ENCODE data around the gene OXLD1. TPM values are rescaled to one million over a fixed set of nuclear protein-coding genes. Genes with fewer than 3 reads are reported as not detected.

Gene OXLD1
- total RNA-seq, 1 donor from 2014 or later: 24.7 TPM

DNA sequence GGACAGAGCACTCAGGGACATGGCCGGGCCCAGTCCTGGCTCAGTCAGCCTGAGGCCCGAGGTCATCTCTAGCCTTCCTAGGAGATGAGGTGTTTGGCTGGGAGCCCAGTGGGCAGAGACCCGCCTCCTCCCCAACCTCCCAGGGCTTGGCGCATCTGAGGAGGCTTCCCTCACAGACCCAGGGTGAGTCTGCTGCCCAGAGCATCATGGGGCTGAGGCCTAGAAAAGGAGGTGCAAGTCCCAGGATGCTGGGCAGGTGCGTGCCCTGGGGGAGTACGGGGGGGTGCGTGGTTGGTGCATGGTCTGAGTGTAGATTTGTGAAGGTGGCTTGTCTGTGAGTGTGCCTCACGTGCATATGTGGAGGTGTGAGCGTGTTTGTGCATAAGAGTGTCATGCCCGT, 14.7 kb downstream of the OXLD1 start:
- no peak for DNase-seq
- Mint-ChIP-seq H3K4me1 (ENCODE audit: low read depth, unreplicated experiment) (peaks cover 2% of the 10 kb centered on the region), H3K27ac (ENCODE audit: unreplicated experiment) (no peak overlapping the region), H3K9me3 (ENCODE audit: unreplicated experiment) (peaks cover 5% of the 10 kb centered on the region), H3K4me3 (ENCODE audit: unreplicated experiment) (no peak overlapping the region), H3K27me3 (ENCODE audit: unreplicated experiment) (peaks cover 17% of the 10 kb centered on the region), H3K36me3 (ENCODE audit: unreplicated experiment) (no peaks in the 10 kb centered on the region)
- TF ChIP-seq, protein P1, sequence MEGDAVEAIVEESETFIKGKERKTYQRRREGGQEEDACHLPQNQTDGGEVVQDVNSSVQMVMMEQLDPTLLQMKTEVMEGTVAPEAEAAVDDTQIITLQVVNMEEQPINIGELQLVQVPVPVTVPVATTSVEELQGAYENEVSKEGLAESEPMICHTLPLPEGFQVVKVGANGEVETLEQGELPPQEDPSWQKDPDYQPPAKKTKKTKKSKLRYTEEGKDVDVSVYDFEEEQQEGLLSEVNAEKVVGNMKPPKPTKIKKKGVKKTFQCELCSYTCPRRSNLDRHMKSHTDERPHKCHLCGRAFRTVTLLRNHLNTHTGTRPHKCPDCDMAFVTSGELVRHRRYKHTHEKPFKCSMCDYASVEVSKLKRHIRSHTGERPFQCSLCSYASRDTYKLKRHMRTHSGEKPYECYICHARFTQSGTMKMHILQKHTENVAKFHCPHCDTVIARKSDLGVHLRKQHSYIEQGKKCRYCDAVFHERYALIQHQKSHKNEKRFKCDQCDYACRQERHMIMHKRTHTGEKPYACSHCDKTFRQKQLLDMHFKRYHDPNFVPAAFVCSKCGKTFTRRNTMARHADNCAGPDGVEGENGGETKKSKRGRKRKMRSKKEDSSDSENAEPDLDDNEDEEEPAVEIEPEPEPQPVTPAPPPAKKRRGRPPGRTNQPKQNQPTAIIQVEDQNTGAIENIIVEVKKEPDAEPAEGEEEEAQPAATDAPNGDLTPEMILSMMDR (IDR thresholded peaks at IDR 0.05; ENCODE audit: partially characterized antibody, unreplicated experiment): no peak

DNA sequence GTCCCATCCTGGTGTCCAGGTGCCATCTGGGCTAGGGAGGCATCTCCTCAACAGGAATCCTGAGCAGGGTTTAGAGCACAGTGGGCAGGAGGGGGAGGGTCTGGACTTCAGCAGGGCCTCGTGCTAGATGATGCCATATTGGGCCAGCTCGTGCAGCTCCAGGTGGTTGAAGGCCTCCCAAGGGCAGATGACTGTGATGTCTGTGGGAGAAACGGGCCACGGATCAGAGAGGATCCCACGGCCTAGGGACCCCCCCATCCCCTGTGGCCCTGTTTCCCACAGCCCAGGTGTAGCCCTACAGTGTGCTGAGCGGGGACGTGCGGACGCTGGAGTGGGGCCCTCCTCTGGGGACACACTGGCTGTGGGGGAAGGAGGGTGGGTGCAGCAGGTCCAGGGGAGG, 15.5 kb downstream of the OXLD1 start:
- TF ChIP-seq, protein P1 (IDR thresholded peaks at IDR 0.05; ENCODE audit: partially characterized antibody, unreplicated experiment): no peak

DNA sequence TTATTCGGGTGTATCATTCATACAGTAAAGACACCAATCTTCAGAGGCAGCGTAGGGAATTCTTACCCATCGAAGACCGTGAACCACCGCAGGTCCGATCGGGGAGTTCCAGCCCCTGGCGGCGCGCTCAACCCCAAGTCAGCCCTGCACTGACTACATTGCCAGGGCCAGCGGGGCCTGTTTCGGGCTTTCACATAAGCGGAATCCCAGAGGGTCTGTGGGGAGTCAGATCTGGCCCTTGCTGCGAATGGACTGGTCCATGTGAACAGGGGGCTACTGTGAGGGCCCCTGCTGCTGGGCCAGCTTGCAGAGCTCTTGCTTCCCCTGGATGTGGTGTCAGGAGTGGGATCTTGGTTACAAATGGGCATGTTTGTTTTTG, 17.7 kb downstream of the OXLD1 start:
- Mint-ChIP-seq H3K4me3 (ENCODE audit: unreplicated experiment) (no peak overlapping the region), H3K9me3 (ENCODE audit: unreplicated experiment) (peaks cover 5% of the 10 kb centered on the region), H3K4me1 (ENCODE audit: low read depth, unreplicated experiment) (peaks cover 2% of the 10 kb centered on the region), H3K27ac (ENCODE audit: unreplicated experiment) (no peak overlapping the region), H3K27me3 (ENCODE audit: unreplicated experiment) (peaks cover 19% of the 10 kb centered on the region), H3K36me3 (ENCODE audit: unreplicated experiment) (no peaks in the 10 kb centered on the region)
- TF ChIP-seq, protein P1 (IDR thresholded peaks at IDR 0.05; ENCODE audit: partially characterized antibody, unreplicated experiment): no peak
- no peak for DNase-seq

More for the DNA sequence above, 15.5 kb downstream of the OXLD1 start:
- Mint-ChIP-seq H3K27ac (ENCODE audit: unreplicated experiment) (no peak overlapping the region), H3K27me3 (ENCODE audit: unreplicated experiment) (peaks cover 17% of the 10 kb centered on the region), H3K4me3 (ENCODE audit: unreplicated experiment) (no peak overlapping the region), H3K4me1 (ENCODE audit: low read depth, unreplicated experiment) (peaks cover 2% of the 10 kb centered on the region), H3K9me3 (ENCODE audit: unreplicated experiment) (peaks cover 5% of the 10 kb centered on the region), H3K36me3 (ENCODE audit: unreplicated experiment) (no peaks in the 10 kb centered on the region)
- DNase-seq: no peak

DNA sequence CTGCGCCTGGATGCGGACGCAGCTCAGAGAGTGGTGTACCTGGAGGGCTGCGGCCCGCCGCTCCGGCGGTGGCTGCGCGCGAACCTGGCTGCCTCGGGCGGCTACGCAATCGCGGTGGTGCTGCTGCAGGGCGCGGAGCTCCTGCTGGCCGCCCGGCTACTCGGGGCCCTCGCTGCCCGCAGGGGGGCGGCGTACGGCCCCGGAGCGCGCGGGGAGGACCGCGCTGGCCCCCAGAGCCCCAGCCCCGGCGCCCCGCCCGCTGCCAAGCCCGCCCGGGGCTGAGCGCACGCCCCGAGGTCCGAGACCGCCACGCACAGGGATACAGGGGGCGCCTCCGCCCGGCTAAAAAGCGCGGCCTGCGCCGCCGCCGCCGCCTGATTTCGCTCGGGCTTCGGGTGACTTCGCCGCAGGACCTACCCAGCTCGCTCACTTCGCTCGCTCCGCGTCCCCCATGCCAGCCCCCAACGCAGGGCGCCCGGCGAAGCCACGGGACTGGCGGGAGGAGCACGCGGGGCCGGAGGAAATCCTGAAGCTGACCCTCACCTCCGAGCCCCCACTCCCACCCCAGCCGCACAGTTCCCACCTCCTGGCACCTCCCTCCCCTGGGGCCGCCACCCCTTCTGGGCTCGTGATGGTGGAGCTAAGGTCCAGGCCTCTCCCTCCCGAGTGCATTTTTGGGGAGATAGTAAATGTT, 18.2 kb downstream of the OXLD1 start:
- H3K9me3 Mint-ChIP-seq (ENCODE audit: unreplicated experiment): peaks cover 5% of the 10 kb centered on the region
- TF ChIP-seq, protein P1 (IDR thresholded peaks at IDR 0.05; ENCODE audit: partially characterized antibody, unreplicated experiment): no peak
- DNase-seq: no peak
- H3K36me3 Mint-ChIP-seq (ENCODE audit: unreplicated experiment): no peaks in the 10 kb centered on the region
- peaks cover 2% of the 10 kb centered on the region for H3K4me1 Mint-ChIP-seq (ENCODE audit: low read depth, unreplicated experiment)
- no peak overlapping the region for H3K4me3 Mint-ChIP-seq (ENCODE audit: unreplicated experiment)
- peaks cover 19% of the 10 kb centered on the region for H3K27me3 Mint-ChIP-seq (ENCODE audit: unreplicated experiment)
- no peak overlapping the region for H3K27ac Mint-ChIP-seq (ENCODE audit: unreplicated experiment)

DNA sequence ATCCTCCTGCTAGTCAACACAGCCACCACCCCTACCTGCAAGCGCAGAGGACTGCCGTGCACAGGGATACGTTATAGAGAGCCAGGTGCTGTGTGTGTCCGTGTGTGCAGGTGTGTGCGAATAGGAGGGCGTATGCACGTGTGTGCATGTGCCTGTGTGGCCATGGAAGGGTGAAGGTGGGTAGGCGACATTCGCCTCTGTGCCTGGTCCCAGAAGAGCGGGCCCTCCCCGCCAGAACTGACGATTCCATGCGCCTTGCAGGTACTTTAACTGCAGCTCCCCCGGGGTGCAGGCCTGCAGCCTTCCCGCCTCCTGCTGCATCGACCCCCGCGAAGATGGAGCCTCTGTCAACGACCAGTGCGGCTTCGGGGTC, 18.8 kb downstream of the OXLD1 start:
- TF ChIP-seq, protein P1 (IDR thresholded peaks at IDR 0.05; ENCODE audit: partially characterized antibody, unreplicated experiment): no peak
- DNase-seq: no peak
- Mint-ChIP-seq H3K36me3 (ENCODE audit: unreplicated experiment) (no peaks in the 10 kb centered on the region), H3K4me3 (ENCODE audit: unreplicated experiment) (no peak overlapping the region), H3K9me3 (ENCODE audit: unreplicated experiment) (peaks cover 5% of the 10 kb centered on the region), H3K27me3 (ENCODE audit: unreplicated experiment) (peaks cover 19% of the 10 kb centered on the region), H3K27ac (ENCODE audit: unreplicated experiment) (no peak overlapping the region), H3K4me1 (ENCODE audit: low read depth, unreplicated experiment) (peaks cover 2% of the 10 kb centered on the region)
